Karpas-422 (cell line): ENCODE data around the gene NNT. TPM values are rescaled to one million over a fixed set of nuclear protein-coding genes. Genes with fewer than 3 reads are reported as not detected.
A peak's percentile ranks its signal among the peaks of the same experiment; 100 is the strongest.

Source experiments
- DNase-seq: peaks from one replicate; pipeline ENCODE4 v3.0.0-alpha.2; 2015
- H2AFZ ChIP-seq: fragments of 200-600 bp; sonication (generic); 2 replicates; pipeline ENCODE4 v1.6.1; 2014; ENCODE audit warnings: antibody characterized with exemption, low read length, mixed read lengths
- H3K27ac ChIP-seq: fragments of 200-600 bp; sonication (generic); 2 replicates; pipeline ENCODE4 v1.5.1; 2014; ENCODE audit warnings: mild to moderate bottlenecking, low read length, moderate library complexity
- H3K27me3 ChIP-seq: fragments of 200-600 bp; sonication (generic); 2 replicates; pipeline ENCODE4 v1.6.1; 2014; ENCODE audit warnings: low read length, mixed read lengths
- H3K36me3 ChIP-seq: fragments of 200-600 bp; sonication (generic); 2 replicates; pipeline ENCODE4 v1.6.1; 2014; ENCODE audit warnings: low read length, mixed read lengths; ENCODE audit not compliant: insufficient read depth
- H3K4me1 ChIP-seq: fragments of 200-600 bp; sonication (generic); 2 replicates; pipeline ENCODE4 v1.6.1; 2014; ENCODE audit warnings: mild to moderate bottlenecking, low read length, mixed read lengths
- H3K4me2 ChIP-seq: fragments of 200-600 bp; sonication (generic); 2 replicates; pipeline ENCODE4 v1.6.1; 2014; ENCODE audit warnings: low read length, low read depth, mild to moderate bottlenecking; ENCODE audit not compliant: poor library complexity, severe bottlenecking
- H3K4me3 ChIP-seq: fragments of 200-600 bp; sonication (generic); 2 replicates; pipeline ENCODE4 v1.5.1; 2014; ENCODE audit warnings: mild to moderate bottlenecking, antibody characterized with exemption, low read length, mixed read lengths
- H3K79me2 ChIP-seq: fragments of 200-600 bp; sonication (generic); 2 replicates; pipeline ENCODE4 v1.6.1; 2014; ENCODE audit warnings: mild to moderate bottlenecking, low read length, mixed read lengths
- H3K9ac ChIP-seq: fragments of 200-600 bp; sonication (generic); 2 replicates; pipeline ENCODE4 v1.6.0; 2014; ENCODE audit warnings: low read length
- H3K9me2 ChIP-seq: fragments of 200-600 bp; sonication (generic), shearing (Covaris generic); replicated peaks from 2 replicates; pipeline ENCODE4 v1.6.0; 2014; ENCODE audit warnings: mild to moderate bottlenecking, low read length, moderate library complexity; ENCODE audit not compliant: insufficient read depth
- H3K9me3 ChIP-seq: fragments of 300-700, 200-600 bp; sonication (generic); 2 replicates; pipeline ENCODE4 v1.6.1; 2014; ENCODE audit warnings: low read length, mixed read lengths
- H4K20me1 ChIP-seq: fragments of 200-600 bp; sonication (generic); 2 replicates; pipeline ENCODE4 v1.6.1; 2014; ENCODE audit warnings: mild to moderate bottlenecking, antibody characterized with exemption, low read length, low read depth; ENCODE audit not compliant: insufficient read depth
- total RNA-seq: library from RNA; depleted of rRNA; stranded (reverse); fragments of >200 nt; shearing (Covaris generic); gene quantifications from 2 replicates; pipeline ENCODE4 v1.2.3, GENCODE V29; 2014; ENCODE audit warnings: low replicate concordance; rRNA removed

The NNT gene
- total RNA-seq, 1 experiment from 2014 or later: 96.9 TPM

DNA sequence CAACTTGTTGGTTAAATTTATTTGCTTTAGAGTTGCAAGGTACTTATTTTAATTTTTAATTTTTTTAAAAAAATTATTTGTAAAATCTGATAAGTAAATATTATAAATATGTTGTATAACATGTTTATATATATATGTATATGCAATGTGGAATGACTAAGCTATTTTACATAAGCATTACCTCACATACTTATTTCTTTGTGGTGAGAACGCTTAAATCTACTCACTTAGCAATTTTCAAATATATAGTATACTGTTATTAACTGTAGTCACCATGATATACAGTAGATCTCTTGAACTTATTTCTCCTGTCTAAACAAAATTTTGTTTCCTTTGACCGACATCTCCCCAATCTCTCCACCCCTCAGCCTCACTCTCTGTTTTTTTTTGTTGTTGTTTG lies 147.8 kb downstream of the NNT start:
- Histone ChIP-seq H3K27me3 (no peaks in the 10 kb centered on the region), H3K4me2 (no peak overlapping the region), H3K9me3 (no peaks in the 10 kb centered on the region), H3K79me2 (no peaks in the 10 kb centered on the region), H3K27ac (no peak overlapping the region), H3K4me1 (no peaks in the 10 kb centered on the region), H3K36me3 (no peaks in the 10 kb centered on the region), H2AFZ (no peak overlapping the region), H3K9ac (no peak overlapping the region), H3K4me3 (no peak overlapping the region), H3K9me2 (no peaks in the 10 kb centered on the region), H4K20me1 (no peaks in the 10 kb centered on the region)
- no peak for DNase-seq

DNA sequence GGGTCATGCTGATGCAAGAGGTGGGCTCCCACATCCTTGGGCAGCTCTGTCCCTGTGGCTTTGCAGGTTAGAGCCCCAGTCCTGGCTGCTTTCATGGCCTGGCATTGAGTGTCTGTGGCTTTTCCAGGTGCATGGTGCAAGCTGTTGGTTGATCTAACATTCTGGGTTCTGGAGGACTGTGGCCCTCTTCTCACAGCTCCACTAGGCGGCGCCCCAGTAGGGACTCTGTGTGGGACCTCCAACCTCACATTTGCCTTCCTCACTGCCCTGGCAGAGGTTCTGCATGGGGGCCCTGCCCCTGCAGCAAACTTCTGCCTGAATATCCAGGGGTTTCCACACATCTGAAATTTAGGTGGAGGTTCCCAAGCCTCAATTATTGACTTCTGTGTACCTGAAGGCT lies 150.1 kb downstream of the NNT start:
- Histone ChIP-seq H4K20me1 (no peaks in the 10 kb centered on the region), H3K36me3 (no peaks in the 10 kb centered on the region), H3K79me2 (no peaks in the 10 kb centered on the region), H3K9me3 (no peaks in the 10 kb centered on the region), H3K4me3 (no peak overlapping the region), H3K4me1 (no peaks in the 10 kb centered on the region), H3K27ac (no peak overlapping the region), H3K27me3 (no peaks in the 10 kb centered on the region), H3K9ac (no peak overlapping the region), H3K4me2 (no peak overlapping the region), H2AFZ (no peak overlapping the region), H3K9me2 (no peaks in the 10 kb centered on the region)
- DNase-seq: peak; percentile 72

Other genes starting within 250 kb of the NNT start
- 18.8 and 42.3 TPM in 2 replicates for gene CCL28, start 190.8 kb upstream of the NNT start, total RNA-seq
- gene TMEM267, start 119.3 kb upstream of the NNT start, total RNA-seq: 15.0 and 57.2 TPM in 2 replicates
- 15.7 and 21.8 TPM in 2 replicates for gene C5orf34, start 88.0 kb upstream of the NNT start, total RNA-seq
- 98.5 and 128 TPM in 2 replicates for gene PAIP1, start 46.1 kb upstream of the NNT start, total RNA-seq